Retina (tissue), 1 donor: ENCODE measurements around the gene GSG1L.

Experiments
- DNase-seq: peaks from one replicate; pipeline ENCODE4 v3.0.0-alpha.2; 2016

Gene GSG1L

DNA sequence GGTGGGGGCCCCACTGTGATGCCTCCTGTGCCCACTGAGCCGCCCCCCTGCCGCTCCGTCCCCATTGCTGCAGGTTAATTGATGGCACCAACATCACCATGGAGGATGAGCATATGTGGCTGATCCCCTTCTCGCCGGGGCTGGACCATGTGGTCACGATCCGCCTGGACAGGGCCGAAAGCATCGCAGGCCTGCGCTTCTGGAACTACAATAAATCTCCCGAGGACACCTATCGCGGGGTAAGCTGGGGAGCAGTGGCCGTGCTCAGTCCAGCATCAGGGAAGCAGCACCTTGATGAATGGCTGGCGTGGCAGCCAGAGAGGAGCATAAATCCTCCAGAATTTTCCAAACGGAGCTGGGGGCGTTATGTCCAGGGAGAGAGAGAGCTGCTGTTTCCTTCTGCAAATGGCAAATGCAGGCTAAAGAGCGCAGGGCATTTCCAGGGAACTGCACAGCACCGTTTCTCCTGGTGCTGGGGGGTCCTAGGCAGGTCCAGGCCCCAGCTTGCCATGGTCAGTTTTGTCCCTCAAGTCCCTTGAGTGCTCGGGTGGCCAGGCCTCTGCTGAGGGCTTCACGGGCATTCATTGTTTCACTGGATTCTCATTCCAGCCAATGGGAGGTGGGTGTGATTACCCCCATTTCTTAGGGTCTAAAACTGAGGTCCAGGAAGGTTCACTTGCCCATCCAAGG is 297.1 kb downstream of the GSG1L start:
- no peak for DNase-seq

DNA sequence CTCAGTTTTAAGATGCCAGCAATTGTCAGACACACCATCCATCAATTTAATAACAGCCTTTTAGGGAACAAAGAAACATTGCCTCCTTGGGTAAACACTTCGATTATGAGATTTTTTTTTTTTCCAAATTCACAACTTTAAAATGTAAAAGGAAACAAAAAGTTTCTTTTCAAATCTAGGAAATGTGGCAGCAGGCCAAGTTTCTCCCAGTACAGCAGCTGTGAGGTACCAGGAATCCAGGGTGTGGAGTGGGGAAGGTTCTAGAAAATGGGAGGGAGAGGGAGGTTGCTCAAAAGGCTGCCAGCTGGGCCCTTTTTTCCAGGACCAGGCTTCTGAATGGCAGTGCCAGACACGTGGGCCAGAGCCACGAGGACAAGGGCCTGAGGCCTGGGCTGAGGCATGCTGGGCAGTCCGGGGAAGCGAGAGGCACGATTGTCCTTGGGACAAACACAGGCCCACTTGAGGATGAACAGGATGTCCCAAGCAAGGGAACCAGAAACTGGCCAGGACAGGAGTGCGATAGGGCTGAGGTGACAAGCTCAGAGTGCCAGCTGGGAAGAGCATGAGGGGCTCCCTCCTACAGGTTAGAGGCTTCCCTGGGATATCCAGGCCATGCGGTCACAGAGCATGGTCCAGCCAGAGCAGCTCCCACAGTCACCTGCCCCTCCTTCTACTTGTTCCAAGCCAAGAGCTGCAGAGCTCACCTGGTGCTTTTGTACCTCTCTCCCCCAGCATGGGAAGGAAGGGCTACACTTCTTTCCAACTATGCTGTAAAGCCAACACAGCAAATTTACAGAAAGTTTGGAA is 298.4 kb downstream of the GSG1L start:
- no peak for DNase-seq

DNA sequence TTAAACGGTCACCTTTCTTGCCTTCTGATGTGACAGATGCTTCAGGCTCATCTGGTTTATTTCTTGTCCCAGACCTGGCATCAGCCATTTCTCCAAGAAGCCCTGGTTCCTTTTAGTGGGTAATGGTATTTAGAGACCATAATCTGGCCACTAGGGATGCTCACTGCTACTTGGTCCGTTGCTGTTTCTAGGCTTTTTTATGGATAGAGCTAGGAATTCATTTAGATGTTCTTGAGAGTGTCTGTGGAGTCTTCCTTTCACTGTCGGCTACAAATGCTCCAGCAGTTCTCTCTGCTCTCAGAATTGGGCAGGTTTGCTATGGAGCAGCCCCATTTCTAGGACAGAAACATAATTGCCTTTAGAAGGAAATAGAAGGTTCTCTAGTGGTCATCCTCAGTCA is 299.1 kb downstream of the GSG1L start:
- no peak for DNase-seq

DNA sequence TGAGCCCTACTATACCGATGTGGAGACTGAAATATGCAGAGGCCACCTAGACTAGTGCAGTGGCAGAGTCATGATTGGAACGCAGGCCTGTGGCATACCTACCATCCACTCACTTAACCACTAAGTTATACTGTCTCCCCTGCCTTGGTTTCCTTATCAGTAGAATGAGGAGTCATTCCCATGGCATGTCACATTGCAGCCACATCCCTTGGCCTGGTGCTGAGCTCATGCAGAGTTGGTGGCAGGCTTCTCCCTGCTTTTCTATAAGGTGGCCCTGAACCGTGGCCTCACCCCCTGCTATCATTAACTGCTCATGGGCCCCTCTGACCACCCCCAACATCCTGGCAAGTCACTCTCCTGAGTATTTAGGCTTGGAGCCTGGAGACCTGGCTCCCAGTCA is 301.1 kb downstream of the GSG1L start:
- no peak for DNase-seq

DNA sequence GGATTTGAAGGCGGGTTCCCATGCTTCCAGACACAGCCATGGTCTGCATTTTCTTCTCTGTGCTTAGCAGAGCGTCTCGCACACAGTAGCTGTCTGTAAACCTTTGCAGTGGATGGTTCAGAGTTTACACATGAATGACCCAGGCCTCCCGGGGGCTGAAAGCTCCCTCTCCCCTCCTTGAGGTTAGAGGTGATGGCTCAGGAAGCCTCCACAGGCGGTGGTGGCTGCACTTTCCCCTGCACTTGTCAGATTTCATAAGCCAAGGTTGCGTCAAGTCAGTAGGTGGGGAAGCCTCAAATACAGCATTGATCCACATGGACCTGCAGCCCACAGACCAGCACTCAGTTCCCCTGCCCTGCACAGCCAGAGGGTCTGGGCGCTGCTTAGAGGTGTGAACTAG is 301.7 kb downstream of the GSG1L start:
- DNase-seq: peak; percentile 74

DNA sequence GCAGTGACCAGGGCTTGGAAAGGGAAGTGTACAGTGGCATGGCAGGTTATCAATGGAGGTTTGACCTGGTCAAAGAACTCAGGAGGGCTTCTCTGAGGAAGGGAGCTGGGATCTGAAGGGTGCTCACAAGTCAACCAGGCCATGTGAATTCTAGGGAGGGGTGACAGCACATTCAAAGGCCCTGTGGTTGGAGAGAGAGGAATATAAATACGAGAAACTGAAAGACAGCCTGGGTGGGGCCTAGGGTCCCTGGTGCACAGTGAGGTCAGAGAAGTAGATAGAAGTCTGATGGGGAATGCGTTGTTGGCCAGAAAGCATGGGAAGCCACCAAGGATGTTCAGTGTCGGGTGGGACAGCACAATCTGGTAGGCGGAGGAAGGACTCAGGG is 302.7 kb downstream of the GSG1L start:
- DNase-seq: no peak

DNA sequence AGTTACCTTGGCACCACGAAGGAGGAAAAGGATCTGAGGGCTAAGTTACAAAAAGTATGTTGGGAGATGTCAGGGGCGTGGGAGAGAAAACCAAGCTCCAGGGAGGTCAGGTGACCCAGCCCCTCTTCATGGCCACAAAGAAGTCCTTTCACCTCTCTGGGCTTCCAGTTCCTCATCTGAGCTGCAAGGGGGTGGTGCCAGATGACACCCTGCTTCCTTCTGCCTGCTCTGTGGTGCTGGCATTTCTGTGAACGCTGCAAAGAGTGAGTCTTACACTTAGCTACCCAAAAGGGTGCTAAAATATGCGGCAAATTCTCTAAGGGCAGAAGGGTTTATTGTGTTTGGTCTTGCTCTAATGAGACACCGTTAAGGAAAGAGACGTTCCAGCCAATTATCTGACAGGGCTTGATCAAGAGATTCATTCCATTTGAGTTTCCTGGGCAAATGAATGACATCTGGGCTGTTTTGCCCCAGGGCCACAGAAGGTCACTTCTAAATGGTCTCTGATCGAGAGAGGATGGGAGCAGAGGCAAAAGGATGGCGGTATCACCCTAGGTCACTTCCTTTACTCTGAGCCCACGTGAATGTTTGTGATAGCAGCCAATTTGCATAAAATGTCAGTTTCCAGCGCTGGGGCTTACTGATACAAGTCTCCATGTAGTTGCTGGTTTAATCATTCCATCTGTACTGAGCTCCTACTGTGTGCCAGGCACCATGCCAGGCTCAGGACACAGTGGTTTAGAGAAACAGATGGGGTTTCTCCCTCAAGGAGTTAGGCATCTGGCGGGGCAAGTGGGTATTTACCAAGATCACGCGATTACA is 303.3 kb downstream of the GSG1L start:
- no peak for DNase-seq

DNA sequence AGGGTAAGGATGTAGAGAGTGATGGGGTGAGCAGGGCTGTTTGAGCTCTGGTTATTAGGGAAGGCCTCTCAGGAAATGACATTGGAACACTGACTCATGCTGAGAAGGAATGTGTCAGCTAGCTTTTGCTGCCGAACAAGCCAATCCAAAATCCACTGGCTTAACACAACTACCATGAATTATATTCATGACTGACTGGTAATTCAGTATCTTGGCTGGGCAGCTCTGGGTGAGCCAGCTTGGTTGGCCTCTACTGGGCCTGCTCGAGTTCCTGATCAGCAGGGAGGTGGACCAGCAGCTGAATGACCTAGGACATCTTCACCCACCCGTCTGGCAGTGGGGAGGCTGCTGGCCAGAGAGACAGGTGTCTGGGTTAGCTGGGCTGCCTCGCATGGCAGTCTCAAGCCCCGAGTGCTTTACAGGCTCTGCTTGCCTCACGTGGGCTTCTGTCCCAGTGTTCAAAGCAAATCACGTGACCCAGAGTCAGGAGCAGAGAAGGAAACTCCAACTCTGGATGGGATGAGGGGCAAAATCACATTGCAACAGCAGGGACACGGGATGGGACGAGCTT is 304.1 kb downstream of the GSG1L start:
- no peak for DNase-seq

DNA sequence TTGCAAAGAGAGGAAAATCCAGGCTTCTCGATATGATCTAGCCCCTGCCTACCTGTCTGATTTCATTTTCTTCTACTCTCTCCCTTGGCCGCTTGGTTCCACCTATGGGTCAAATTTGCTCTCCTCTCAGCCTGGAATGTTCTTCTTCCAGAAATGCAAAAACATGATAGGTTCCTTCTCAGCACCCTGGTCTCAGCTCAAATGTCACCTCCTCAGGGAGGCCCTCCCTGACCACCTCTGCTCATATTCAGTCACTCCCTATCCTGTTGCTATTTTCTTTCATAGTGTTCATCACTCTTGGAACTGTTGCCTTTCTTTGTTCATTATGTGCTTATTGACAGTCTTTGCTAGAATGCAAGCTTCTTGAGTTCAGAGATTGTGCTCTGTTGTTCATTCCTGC is 305.0 kb downstream of the GSG1L start:
- no peak for DNase-seq

DNA sequence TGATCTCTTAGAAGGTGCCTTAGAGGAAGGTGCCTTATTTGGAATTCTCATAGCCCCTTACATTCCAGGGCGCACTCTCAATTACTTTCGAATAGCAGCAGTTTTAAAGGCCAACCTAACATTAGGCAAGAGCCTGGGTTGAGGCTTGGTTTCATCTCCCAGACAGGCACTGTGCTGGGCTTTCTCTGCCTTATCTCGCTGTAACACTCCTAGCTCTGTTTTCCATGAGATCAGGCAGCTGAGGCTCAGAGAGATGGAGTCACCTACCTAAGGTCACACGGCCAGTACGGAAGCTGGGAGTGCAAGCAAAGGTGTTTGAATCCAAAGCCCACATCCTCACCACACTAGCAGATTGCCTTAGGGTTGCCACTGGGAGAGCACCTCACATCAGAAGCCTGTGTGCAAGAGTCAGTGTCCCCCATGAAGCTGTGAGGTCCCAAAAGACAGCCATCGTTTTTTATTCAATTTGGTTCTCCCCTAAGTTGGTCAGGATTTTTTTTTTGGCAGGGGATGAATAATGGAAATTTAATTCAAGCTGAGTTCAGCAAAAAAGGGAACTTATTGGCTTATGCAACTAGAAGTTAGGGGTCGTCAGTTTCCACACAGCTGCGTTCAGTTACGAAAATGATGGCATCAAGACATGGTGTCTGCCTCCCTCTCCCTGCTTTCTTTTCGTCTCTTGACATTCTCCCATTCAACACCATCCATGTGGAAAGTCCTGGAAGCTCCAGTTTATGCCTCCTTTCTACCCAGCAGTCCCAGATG is 307.1 kb downstream of the GSG1L start:
- no peak for DNase-seq

DNA sequence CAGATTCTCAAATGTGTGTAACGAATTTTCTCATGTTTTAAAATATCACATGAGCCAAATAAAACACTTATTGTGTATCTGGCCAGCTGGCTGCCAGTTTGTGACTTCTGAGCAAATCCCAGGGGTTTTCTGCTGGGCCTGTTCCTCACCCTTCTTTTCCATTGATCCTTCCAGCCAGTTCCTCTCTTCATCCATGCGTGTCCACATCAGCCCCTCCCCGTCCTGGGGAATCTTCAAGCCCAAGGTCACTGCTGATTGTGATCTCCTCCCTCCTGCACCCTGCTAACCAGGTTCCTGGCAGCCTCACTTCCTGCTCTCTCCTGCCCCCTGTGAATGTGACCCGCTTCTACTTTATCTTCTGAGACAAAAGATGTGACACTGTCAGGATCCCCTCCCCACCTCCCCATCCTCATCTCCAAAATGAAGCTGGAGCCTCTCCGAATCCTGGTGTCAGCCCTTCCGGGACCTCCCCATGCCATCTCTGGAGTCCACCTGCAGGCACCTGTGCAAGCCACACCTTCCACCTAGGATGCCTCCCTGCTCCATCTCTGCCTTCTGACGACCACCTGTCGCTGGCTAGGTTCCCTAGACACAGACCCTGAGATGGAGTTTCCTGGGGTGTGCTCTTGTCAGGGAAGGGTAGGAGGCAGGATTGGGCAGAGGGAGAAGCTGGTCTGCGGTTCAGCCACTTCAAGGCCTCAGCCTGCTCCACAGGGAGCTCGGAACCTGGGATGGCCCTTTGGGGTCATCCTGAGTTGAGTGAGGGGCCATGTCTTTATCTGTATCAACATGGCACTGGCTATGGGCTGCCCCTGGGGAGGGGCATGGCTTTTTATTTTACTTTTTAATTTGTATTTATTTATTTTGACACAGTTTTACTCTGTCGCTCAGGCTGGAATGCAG is 308.5 kb downstream of the GSG1L start:
- no peak for DNase-seq

DNA sequence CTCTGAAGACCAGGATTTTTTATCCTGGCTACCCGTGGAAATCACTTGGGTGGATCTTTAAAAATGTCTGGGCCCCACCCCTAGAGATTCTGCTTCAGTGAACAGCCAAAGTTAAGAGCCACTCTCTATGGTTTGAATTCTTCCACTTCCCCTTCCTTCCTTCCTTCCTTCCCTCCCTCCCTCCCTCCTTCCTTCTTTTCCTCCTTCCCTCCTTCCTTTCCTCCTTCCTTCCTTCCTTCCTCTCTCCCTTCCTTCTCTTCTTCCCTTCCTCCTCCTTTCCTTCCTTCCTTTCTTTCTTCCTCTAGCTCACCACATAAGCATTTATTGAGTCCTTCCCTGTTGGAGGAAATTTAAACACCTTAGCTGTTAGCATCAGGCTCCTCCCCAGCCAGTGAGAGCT is 310.0 kb downstream of the GSG1L start:
- no peak for DNase-seq

DNA sequence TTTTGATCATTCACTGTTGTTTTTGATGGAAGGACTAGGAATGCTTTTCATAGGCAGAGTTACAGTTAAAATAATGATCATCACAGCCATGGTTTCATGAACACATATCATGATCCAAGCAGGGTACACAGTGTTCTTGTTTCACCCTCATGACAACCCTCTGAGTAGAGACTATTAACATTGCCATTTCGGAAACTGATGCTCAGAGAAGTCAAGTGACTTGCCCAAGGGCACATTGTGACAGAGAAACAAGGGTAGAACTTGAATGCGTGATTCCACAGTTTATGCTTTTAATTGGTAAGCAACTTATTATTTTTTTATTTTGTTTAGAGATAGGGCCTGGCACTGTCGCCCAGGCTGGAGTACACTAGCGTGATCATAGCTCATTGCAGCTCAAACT is 311.3 kb downstream of the GSG1L start:
- no peak for DNase-seq

DNA sequence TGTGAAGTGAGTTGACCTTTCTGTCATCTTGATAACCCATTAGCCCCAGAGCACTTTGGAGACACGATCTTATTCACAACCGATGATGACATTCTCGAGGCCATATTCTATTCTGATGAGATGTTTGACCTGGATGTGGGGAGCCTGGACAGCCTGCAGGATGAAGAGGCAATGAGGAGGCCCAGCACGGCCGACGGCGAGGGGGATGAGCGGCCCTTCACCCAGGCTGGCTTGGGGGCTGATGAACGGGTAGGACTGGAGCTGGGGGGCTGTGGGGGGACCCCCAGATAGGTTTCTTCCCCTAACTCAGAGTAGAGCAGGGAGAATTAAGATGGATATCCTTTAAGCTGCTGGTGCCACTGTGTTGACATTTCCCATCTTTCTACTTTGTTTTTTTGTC is 311.8 kb downstream of the GSG1L start:
- no peak for DNase-seq

DNA sequence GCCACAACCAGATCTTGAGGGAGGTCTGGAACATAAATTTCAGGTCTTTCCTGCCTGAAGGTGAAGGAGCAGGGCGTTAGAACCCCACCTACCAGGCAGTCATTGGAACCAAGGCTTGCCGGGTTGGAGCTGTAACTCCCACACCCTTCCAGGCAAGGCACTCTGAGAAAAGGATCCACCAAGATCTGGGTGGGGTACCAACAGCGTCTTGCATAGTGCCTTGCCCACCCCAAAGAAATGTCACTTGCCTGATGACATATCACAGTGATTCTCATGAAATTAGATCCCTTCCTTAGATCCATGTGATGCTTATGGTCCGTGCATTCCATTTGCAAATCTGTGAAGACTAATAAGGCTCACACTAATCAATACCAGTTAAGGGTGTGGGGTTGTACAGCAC is 312.3 kb downstream of the GSG1L start:
- DNase-seq: no peak

DNA sequence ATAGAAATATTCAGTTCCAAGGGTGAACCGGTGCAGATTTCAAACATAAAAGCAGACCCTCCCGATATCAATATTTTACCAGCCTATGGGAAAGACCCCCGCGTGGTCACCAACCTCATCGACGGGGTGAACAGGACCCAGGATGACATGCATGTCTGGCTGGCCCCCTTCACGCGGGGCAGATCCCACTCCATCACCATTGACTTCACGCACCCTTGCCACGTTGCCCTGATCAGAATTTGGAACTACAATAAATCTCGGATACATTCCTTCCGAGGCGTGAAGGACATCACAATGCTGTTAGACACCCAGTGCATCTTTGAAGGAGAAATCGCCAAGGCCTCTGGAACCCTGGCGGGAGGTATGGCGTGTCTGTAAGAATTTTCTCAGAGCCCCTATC is 313.6 kb downstream of the GSG1L start:
- no peak for DNase-seq

DNA sequence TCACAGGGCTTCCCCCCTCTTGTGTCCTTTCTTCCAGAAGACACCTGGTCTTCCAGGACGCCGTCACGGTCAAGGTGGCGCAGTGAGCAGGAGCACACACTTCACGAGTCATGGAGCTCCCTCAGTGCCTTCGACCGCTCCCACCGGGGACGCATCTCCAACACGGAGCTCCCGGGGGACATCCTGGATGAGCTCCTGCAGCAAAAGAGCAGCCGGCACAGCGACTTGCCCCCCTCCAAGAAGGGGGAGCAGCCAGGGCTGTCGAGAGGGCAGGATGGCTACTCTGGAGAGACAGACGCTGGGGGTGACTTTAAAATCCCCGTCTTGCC is 314.0 kb downstream of the GSG1L start:
- DNase-seq: no peak

DNA sequence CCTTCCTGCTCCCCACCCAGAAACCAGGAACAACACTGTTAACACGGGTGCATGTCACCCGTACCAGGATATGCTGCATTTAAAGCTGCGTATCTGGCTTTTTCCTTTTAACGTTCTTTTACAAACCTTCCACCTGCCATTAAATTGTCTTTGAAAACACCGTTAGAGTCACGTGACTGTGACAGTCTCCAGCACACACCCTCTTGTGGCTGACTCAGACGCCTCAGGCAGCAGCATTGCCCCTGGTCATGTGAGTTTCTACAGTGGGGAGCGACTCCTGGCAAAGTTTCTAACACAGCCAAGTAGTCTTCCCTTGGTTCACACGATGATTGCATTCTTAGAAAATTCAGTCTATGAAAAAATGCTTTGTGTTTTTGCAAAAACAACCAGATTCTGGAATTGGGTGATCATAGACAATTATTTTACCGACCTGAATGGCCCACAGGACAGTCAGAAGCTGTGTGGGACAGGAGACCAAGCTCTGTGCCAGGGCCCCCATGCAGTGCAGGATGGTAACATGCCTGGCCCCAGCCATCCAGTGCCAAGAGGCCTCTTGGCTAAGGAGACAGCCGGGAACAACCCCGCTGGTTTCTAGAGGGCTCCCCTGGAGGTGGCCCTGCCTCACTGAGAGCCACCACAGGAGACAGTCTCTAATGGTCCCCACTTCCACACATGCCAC is 314.5 kb downstream of the GSG1L start:
- no peak for DNase-seq

DNA sequence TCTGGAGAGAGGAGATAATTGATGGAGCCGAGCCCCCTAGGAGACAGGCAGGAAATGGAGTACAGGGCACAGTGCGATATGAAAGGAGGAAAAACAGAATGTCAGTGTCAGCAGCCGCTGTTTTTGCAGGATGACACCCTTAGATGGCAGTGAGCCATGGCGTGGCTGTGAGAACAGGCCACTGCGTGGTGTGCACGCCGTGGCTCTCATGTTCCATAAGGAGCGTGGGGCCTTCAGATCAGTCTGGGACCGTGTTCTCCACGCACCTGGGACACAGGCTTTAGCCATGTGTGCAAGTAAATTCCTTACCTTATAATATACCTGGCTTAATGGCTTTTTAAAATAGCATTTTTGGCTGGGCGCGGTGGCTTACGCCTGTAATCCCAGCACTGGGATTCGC is 315.6 kb downstream of the GSG1L start:
- no peak for DNase-seq

DNA sequence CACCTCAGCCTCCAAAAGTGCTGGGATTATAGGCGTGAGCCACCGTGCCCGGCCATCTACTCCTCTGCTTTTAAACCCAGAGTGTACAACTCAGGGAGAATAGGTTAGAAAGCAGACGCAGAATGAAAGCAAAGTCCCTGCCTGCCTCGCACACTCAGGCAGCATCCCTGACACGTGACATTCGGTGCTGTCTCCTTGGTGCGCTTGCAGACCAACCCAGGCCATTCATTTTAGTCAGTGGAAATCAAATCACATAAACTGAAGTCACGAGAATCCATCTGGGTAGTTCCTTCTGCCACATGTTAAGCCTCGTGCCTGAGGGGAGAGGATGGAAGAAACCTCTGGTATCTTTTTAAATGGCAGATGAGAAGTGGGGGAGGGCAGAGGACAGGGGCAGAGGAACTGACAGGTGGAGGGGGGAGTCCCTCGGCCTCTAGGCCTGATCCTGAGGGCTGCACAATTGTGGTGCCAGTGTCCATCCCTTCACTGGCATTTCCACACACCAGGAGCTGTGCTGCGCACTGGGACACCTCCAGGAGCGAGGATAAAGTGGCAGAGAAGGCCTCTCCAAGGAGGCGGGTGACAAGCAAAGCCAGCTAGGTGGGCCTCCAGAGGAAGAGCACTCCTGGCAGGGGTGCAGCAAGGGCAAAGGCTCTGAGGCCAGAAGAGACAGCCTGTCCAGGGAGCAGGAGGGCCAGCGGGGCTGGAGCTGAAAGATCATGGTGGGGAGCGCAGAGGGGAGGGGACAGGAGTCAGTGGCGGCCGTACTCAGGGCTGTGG is 317.2 kb downstream of the GSG1L start:
- no peak for DNase-seq
